Loucy (cell line): ENCODE measurements around the gene CALHM6.

Source experiments
- H2AFZ ChIP-seq: fragments of 200-600 bp; sonication (generic); 2 replicates; pipeline ENCODE4 v1.6.0; 2016; ENCODE audit warnings: antibody characterized with exemption, mild to moderate bottlenecking, low read length, moderate library complexity
- H3F3A ChIP-seq: fragments of 200-600 bp; 2 replicates; pipeline ENCODE4 v1.6.0; 2016; ENCODE audit warnings: antibody characterized with exemption, low read depth, mild to moderate bottlenecking
- H3K27me3 ChIP-seq: fragments of 200-600 bp; sonication (generic); 2 replicates; pipeline ENCODE4 v1.6.1; 2014; ENCODE audit warnings: low read length, mild to moderate bottlenecking; ENCODE audit not compliant: insufficient read depth, poor library complexity, severe bottlenecking
- H3K36me3 ChIP-seq: fragments of 200-600 bp; sonication (generic); 2 replicates; pipeline ENCODE4 v1.6.1; 2016; ENCODE audit warnings: low read length; ENCODE audit not compliant: insufficient read depth
- H3K4me1 ChIP-seq: fragments of 200-600 bp; sonication (generic); 2 replicates; pipeline ENCODE4 v1.5.1; 2014; ENCODE audit warnings: low read length, mild to moderate bottlenecking; ENCODE audit not compliant: insufficient read depth, poor library complexity, severe bottlenecking
- H3K4me2 ChIP-seq: fragments of 200-600 bp; sonication (generic); 2 replicates; pipeline ENCODE4 v1.6.0; 2014; ENCODE audit warnings: antibody characterized with exemption, low read length, low read depth, mild to moderate bottlenecking; ENCODE audit not compliant: poor library complexity, severe bottlenecking
- H3K4me3 ChIP-seq: fragments of 200-600 bp; sonication (generic); 2 replicates; pipeline ENCODE4 v1.5.1; 2014; ENCODE audit warnings: low read length, mild to moderate bottlenecking, mixed read lengths; ENCODE audit not compliant: poor library complexity, severe bottlenecking
- H3K79me2 ChIP-seq: fragments of 200-600 bp; sonication (generic); 2 replicates; pipeline ENCODE4 v1.6.1; 2014; ENCODE audit warnings: low read length; ENCODE audit not compliant: insufficient read depth
- H3K9ac ChIP-seq: fragments of 200-600 bp; sonication (generic); 2 replicates; pipeline ENCODE4 v1.6.0; 2014; ENCODE audit warnings: mild to moderate bottlenecking, low read depth, low read length, moderate library complexity; ENCODE audit not compliant: poor library complexity, severe bottlenecking
- H3K9me2 ChIP-seq: fragments of 200-600 bp; sonication (generic); replicated peaks from 2 replicates; pipeline ENCODE4 v1.6.1; 2016; ENCODE audit warnings: low read depth, low read length, mixed read lengths
- H3K9me3 ChIP-seq: fragments of 200-600 bp; sonication (generic); 2 replicates; pipeline ENCODE4 v1.6.1; 2014; ENCODE audit warnings: mild to moderate bottlenecking, antibody characterized with exemption, low read length, low read depth; ENCODE audit not compliant: insufficient read depth
- H4K20me1 ChIP-seq: fragments of 200-600 bp; sonication (generic); 2 replicates; pipeline ENCODE4 v1.6.0; 2014; ENCODE audit warnings: antibody characterized with exemption, low read length, mild to moderate bottlenecking; ENCODE audit not compliant: insufficient read depth, poor library complexity, severe bottlenecking
- CTCF ChIP-seq: fragments of 200-600 bp; sonication (generic); conservative IDR thresholded peaks from 2 replicates; pipeline ENCODE4 v1.5.1; 2014; ENCODE audit warnings: mild to moderate bottlenecking, antibody characterized with exemption, low read length
- EZH2phosphoT487 ChIP-seq: fragments of 200-600 bp; IDR thresholded peaks from 2 replicates; pipeline ENCODE4 v1.6.1; 2018; ENCODE audit warnings: antibody characterized with exemption, mild to moderate bottlenecking, moderate library complexity, borderline replicate concordance

The CALHM6 gene

GRCh38 chr6:116433206-116433712 is 27.9 kb upstream of the CALHM6 start:
- Histone ChIP-seq H3K79me2 (no peaks in the 10 kb centered on the region), H3K27me3 (no peaks in the 10 kb centered on the region), H2AFZ (no peak overlapping the region), H3K36me3 (no peaks in the 10 kb centered on the region), H3F3A (no peaks in the 10 kb centered on the region), H3K9me3 (no peaks in the 10 kb centered on the region), H3K4me3 (no peak overlapping the region), H3K9me2 (no peaks in the 10 kb centered on the region), H3K4me1 (no peaks in the 10 kb centered on the region), H3K9ac (no peak overlapping the region), H3K4me2 (no peak overlapping the region), H4K20me1 (no peaks in the 10 kb centered on the region)
- TF ChIP-seq CTCF (no peak), EZH2phosphoT487 (no peak)

- H3K4me3 ChIP-seq, result no peak overlapping the region
- H3K79me2 ChIP-seq, result no peaks in the 10 kb centered on the region
- no peaks in the 10 kb centered on the region for H3K36me3 ChIP-seq
- H3K9me2 ChIP-seq, result no peaks in the 10 kb centered on the region
- no peaks in the 10 kb centered on the region for H4K20me1 ChIP-seq
- no peaks in the 10 kb centered on the region for H3K27me3 ChIP-seq
- H2AFZ ChIP-seq, result no peak overlapping the region
- no peak overlapping the region for H3K4me2 ChIP-seq
- H3K9ac ChIP-seq, result no peak overlapping the region
- no peaks in the 10 kb centered on the region for H3K9me3 ChIP-seq
- no peaks in the 10 kb centered on the region for H3F3A ChIP-seq
- TF ChIP-seq CTCF, result no peak
- no peak for TF ChIP-seq EZH2phosphoT487
- no peaks in the 10 kb centered on the region for H3K4me1 ChIP-seq
Observed at GRCh38 chr6:116434056-116434725, 27.0 kb upstream of the CALHM6 start.

- Histone ChIP-seq H3K79me2 (no peaks in the 10 kb centered on the region), H3F3A (no peaks in the 10 kb centered on the region), H3K36me3 (no peaks in the 10 kb centered on the region), H3K9me3 (no peaks in the 10 kb centered on the region), H3K4me2 (no peak overlapping the region), H3K27me3 (no peaks in the 10 kb centered on the region), H2AFZ (no peak overlapping the region), H3K4me3 (no peak overlapping the region), H3K9ac (no peak overlapping the region), H3K9me2 (no peaks in the 10 kb centered on the region), H4K20me1 (no peaks in the 10 kb centered on the region), H3K4me1 (no peaks in the 10 kb centered on the region)
- TF ChIP-seq EZH2phosphoT487 (no peak), CTCF (no peak)
Observed at GRCh38 chr6:116436586-116436985, 24.6 kb upstream of the CALHM6 start.
